K562 (cell line): Measurements from ENCODE around the gene RPAP2. TPM values are rescaled to one million over a fixed set of nuclear protein-coding genes. Genes with fewer than 3 reads are reported as not detected.
A peak's percentile ranks its signal among the peaks of the same experiment; 100 is the strongest.

Source experiments
- ATAC-seq: fragments of 200-7000 bp; cut with Tn5 transposase; 3 replicates; pipeline ENCODE4 v1.9.1; 2020; ENCODE audit warnings: moderate library complexity
- BruUV-seq: library from RNA; stranded (reverse); fragments of 400-500 nt; replicated peaks from 2 replicates; lab custom pipeline; 2021; lab: Mats Ljungman, UMichigan
- CTCF ChIA-PET: fragments of 300-600 bp; formaldehyde crosslinking; extraction: SDS; loops from one replicate; lab custom pipeline; 2021; ENCODE audit warnings: low intra/inter-chr PET ratio; lab: Yijun Ruan, JAX
- POLR2A ChIA-PET: fragments of 300-600, 350-650 bp; sonication (Branson Sonifier 250); formaldehyde crosslinking; extraction: SDS; loops from one replicate; lab custom pipeline; 2021; ENCODE audit warnings: antibody characterized with exemption, inconsistent platforms; lab: Yijun Ruan, JAX
- DNase-seq, 4 experiments: peaks; one replicate each; pipeline versions ENCODE4 v3.0.0 to v3.0.0-alpha.2; 2011 to 2018; ENCODE audit warnings: low spot score in 3 of 4, mixed read lengths in 3 of 4; ENCODE audit errors: extremely low read depth in 1 of 4
- FAIRE-seq: peaks from 2 replicates; lab custom pipeline; 2011; peaks lifted over from hg19 to GRCh38; lab: Jason Lieb, UNC
- H2AFZ ChIP-seq: 2 replicates; pipeline ENCODE4 v1.6.0; 2011; ENCODE audit warnings: low read depth, low read length, control low read depth, inconsistent platforms
- H3K27ac ChIP-seq: fragments of 200-600 bp; 3 replicates; pipeline ENCODE4 v1.8.0; 2011; ENCODE audit warnings: low read depth, mild to moderate bottlenecking, control low read depth, inconsistent platforms, low read length, moderate library complexity, mixed read lengths; ENCODE audit errors: extremely low read depth
- H3K27me3 ChIP-seq, 2 experiments: fragments of 300-600 bp in 1 of 2; 2 replicates in 1 of 2; 3 replicates in 1 of 2; pipeline versions ENCODE4 v1.6.0 to v1.8.0; 2011; ENCODE audit warnings: inconsistent platforms in 2 of 2, low read length in 2 of 2, mild to moderate bottlenecking in 1 of 2, mixed read lengths in 1 of 2, moderate library complexity in 1 of 2; ENCODE audit not compliant: control insufficient read depth in 2 of 2, insufficient read depth in 2 of 2
- H3K36me3 ChIP-seq: fragments of 300-600 bp; 3 replicates; pipeline ENCODE4 v1.8.0; 2011; ENCODE audit warnings: mild to moderate bottlenecking, low read length, inconsistent platforms; ENCODE audit not compliant: control insufficient read depth, insufficient read depth
- H3K4me1 ChIP-seq, 2 experiments: fragments of 200-600 bp in 1 of 2; replicated peaks in 1 of 2; 2 replicates in 1 of 2; 3 replicates in 1 of 2; pipeline versions ENCODE4 v1.5.1 to v1.8.0; 2011; ENCODE audit warnings: inconsistent platforms in 2 of 2, low read length in 2 of 2, mild to moderate bottlenecking in 1 of 2, mixed read lengths in 1 of 2, moderate library complexity in 1 of 2; ENCODE audit not compliant: control insufficient read depth in 2 of 2, insufficient read depth in 2 of 2
- H3K4me2 ChIP-seq: 2 replicates; pipeline ENCODE4 v1.6.1; 2011; ENCODE audit warnings: low read length, control low read depth, inconsistent platforms, mixed read lengths; ENCODE audit not compliant: insufficient read depth
- H3K4me3 ChIP-seq: fragments of 200-600 bp; sonication (generic), shearing (Covaris generic); 2 replicates; pipeline ENCODE4 v1.5.1; 2016; ENCODE audit warnings: control low read depth, inconsistent platforms
- H3K79me2 ChIP-seq: fragments of 200-600 bp; 3 replicates; pipeline ENCODE4 v1.8.0; 2011; ENCODE audit warnings: low read length, inconsistent platforms; ENCODE audit not compliant: control insufficient read depth, insufficient read depth
- H3K9ac ChIP-seq, 2 experiments: 2 replicates each; pipeline versions ENCODE4 v1.6.0 to v1.6.1; 2011; ENCODE audit warnings: low read depth in 2 of 2, low read length in 2 of 2, control low read depth in 1 of 2, inconsistent platforms in 1 of 2, mild to moderate bottlenecking in 1 of 2, mixed read lengths in 1 of 2; ENCODE audit not compliant: insufficient read depth in 1 of 2
- H3K9me1 ChIP-seq: one replicate; pipeline ENCODE4 v1.6.0; 2011; ENCODE audit warnings: inconsistent platforms, mild to moderate bottlenecking, low read length, moderate library complexity; ENCODE audit not compliant: control insufficient read depth, insufficient read depth
- H3K9me3 ChIP-seq: replicated peaks from 2 replicates; pipeline ENCODE4 v1.5.1; 2011; ENCODE audit warnings: low read depth, low read length, inconsistent platforms; ENCODE audit not compliant: control insufficient read depth, insufficient read depth
- H4K20me1 ChIP-seq: replicated peaks from 2 replicates; pipeline ENCODE4 v1.6.1; 2011; ENCODE audit warnings: low read length, inconsistent platforms, mixed read lengths; ENCODE audit not compliant: control insufficient read depth, insufficient read depth
- ATF3 ChIP-seq, 2 experiments: fragments of 450-650 bp in 1 of 2; sonication (generic) in 1 of 2; formaldehyde crosslinking in 1 of 2; IDR thresholded peaks in 1 of 2; conservative IDR thresholded peaks in 1 of 2; 2 replicates each; pipeline versions ENCODE4 v1.6.1 to v1.8.1; 2016 to 2023; ENCODE audit warnings: mild to moderate bottlenecking in 2 of 2, moderate library complexity in 2 of 2, inconsistent platforms in 1 of 2, missing genetic modification reagents in 1 of 2
- BMI1 ChIP-seq: fragments of 150-350 bp; IDR thresholded peaks from 2 replicates; pipeline ENCODE4 v1.6.1; 2014; ENCODE audit warnings: low read length
- CEBPG ChIP-seq, 3 experiments: fragments of 200-800 bp in 1 of 3; sonication (Bioruptor generic) in 1 of 3; sonication (generic) in 1 of 3; formaldehyde crosslinking in 1 of 3; IDR thresholded peaks in 2 of 3; conservative IDR thresholded peaks in 1 of 3; 2 replicates each; pipeline versions ENCODE4 v1.6.1 to v1.8.0; 2016 to 2022; ENCODE audit warnings: missing compliant biosample characterization in 2 of 3, missing genetic modification characterization in 2 of 3, mild to moderate bottlenecking in 1 of 3, missing genetic modification reagents in 1 of 3
- E2F3 ChIP-seq: fragments of 250-450 bp; sonication (Bioruptor Pico); IDR thresholded peaks from 2 replicates; pipeline ENCODE4 v1.4.0; 2020; ENCODE audit warnings: mild to moderate bottlenecking
- GTF2B ChIP-seq: IDR thresholded peaks from 2 replicates; pipeline ENCODE4 v1.6.1; 2011; ENCODE audit not compliant: insufficient read length; ENCODE audit errors: extremely low read depth
- HES1 ChIP-seq: fragments of 450-650 bp; IDR thresholded peaks from 2 replicates; pipeline ENCODE4 v1.6.1; 2016; ENCODE audit warnings: low read depth, mild to moderate bottlenecking, moderate library complexity
- PKNOX1 ChIP-seq: fragments of 450-650 bp; IDR thresholded peaks from 2 replicates; pipeline ENCODE4 v1.6.1; 2016
- USF2 ChIP-seq: sonication (generic); formaldehyde crosslinking; IDR thresholded peaks from 2 replicates; pipeline ENCODE4 v1.5.0; 2020; ENCODE audit warnings: missing genetic modification reagents
- WGBS: fragments of 100-300 bp; shearing (Covaris generic); methylation state at CpG from one replicate; pipeline ENCODE4 v1.1.6; 2016; ENCODE audit warnings: low coverage, mixed read lengths; ENCODE audit not compliant: insufficient coverage; ENCODE audit errors: missing lambda C conversion rate; 5-methylcytosine and 5-hydroxymethylcytosine counted together
- in situ Hi-C: fragments of 300-500 bp; cut with MboI; formaldehyde crosslinking; loops from 4 replicates; pipeline ENCODE4 v1.15.0; 2018; ENCODE audit warnings: inconsistent platforms, mixed read lengths
- intact Hi-C: fragments of 100-400 bp; cut with micrococcal nuclease; formaldehyde crosslinking; loops from 2 replicates; pipeline ENCODE4 v1.14.2; 2022
- polyA plus RNA-seq, 8 experiments: library from polyadenylated mRNA; depleted of rRNA in 4 of 8; stranded (reverse) in 5 of 8; unstranded in 3 of 8; fragments of >200 nt; fragmentation: Nextera tagmentation in 2 of 8; fragmentation: Illumina TruSeq in 1 of 8; extraction: Ambion mirVana in 2 of 8; extraction: Trizol in 1 of 8; gene quantifications; 2 replicates each; pipeline versions ENCODE4 v1.2.1 to v1.2.3, GENCODE V29; 2011 to 2014; ENCODE audit warnings: inconsistent platforms in 1 of 8, missing spikeins in 1 of 8
- total RNA-seq, 7 experiments: library from RNA; depleted of rRNA in 6 of 7; stranded (reverse); fragments of >200 nt in 6 of 7; fragmentation: Illumina TruSeq in 2 of 7; extraction: Trizol in 2 of 7; gene quantifications; 2 replicates each; pipeline versions ENCODE4 v1.2.1 to v1.2.3, GENCODE V29; 2011 to 2021; ENCODE audit warnings: low replicate concordance in 1 of 7

The RPAP2 gene
- total and polyA plus RNA-seq, 9 of the 15 experiments (the other 6 are each of a cell fraction or from before 2014, with no cell fraction given): 6.2 to 41.7 (median 28.7) TPM

- POLR2A ChIA-PET: no interaction called here
- H3K4me2 ChIP-seq: no peak overlapping the region
- in situ Hi-C loops (no loop called here), intact Hi-C loops (no loop called here)
- WGBS: 0% methylated on average over 1 of the region's 1 CpG
- ATAC-seq (no peak), DNase-seq (no peak), FAIRE-seq (no peak)
- TF ChIP-seq GTF2B: no peak
- TF ChIP-seq E2F3 (CRISPR knock-in tag): no peak
- 0 out of 2 replicates have a peak, but pooled peaks have one; percentile 19 for TF ChIP-seq CEBPG (CRISPR knock-in tag; IDR thresholded peaks at IDR 0.05)
- TF ChIP-seq CEBPG (tag; conservative IDR thresholded peaks at IDR 0.05 in 1 of 2, IDR thresholded peaks at IDR 0.05 in 1 of 2): no peak
- TF ChIP-seq USF2 (CRISPR knock-in tag): no peak
- TF ChIP-seq BMI1: no peak
- no peak for TF ChIP-seq HES1
- TF ChIP-seq ATF3 (IDR thresholded peaks at IDR 0.05): peak; percentile 26
- TF ChIP-seq ATF3 (CRISPR knock-in tag; conservative IDR thresholded peaks at IDR 0.05): no peak
- TF ChIP-seq PKNOX1: no peak
- H3K4me1 ChIP-seq: no peaks in the 10 kb centered on the region; a peak in 1 of 5 replicates
- CTCF ChIA-PET: no interaction called here
- H2AFZ ChIP-seq: no peak overlapping the region
- no peak overlapping the region for H3K4me3 ChIP-seq
- no TSS peak for BruUV-seq
- H4K20me1 ChIP-seq: no peaks in the 10 kb centered on the region
- H3K9ac ChIP-seq: no peak overlapping the region
- no peaks in the 10 kb centered on the region for H3K9me1 ChIP-seq
- H3K9me3 ChIP-seq: peaks cover 6% of the 10 kb centered on the region
- no peaks in the 10 kb centered on the region for H3K36me3 ChIP-seq
- H3K27ac ChIP-seq: no peak overlapping the region
- no peaks in the 10 kb centered on the region for H3K79me2 ChIP-seq
- H3K27me3 ChIP-seq: no peaks in the 10 kb centered on the region
These were observed 105.8 kb downstream of the RPAP2 start for GRCh38 chr1:92404661-92405060.
